ENCODE results near the gene VPS37C.
"Not testable (repeated sequence)": the region's sequence is repeated elsewhere in the genome, so short reads cannot be mapped to it uniquely, and the experiment has no call there.

Gene VPS37C

DNA sequence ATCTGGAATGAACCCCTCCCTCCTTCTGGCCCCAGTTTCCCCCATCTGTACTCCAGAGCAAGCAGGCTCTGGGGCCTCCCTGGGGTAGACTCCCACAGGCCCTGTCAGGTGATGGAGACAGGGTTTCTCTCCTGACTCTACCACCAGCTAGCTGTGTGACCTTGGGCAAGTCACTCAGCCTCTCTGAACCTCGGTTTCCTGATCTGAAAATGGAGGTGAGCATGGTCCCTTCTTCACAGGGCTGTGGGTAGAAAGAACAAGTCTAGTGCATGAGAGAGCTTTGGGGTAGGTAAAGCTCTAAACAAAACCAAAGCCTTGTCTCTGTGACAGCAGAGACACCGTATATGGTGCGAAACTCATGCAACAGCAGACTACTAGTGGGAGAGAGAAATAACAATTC, 53.3 kb downstream of the VPS37C start:
- Mint-ChIP-seq H3K4me1 (peaks cover 11% of the 10 kb centered on the region), H3K9me3 (no peaks in the 10 kb centered on the region), H3K4me3 (no peak overlapping the region), H3K36me3 (peaks cover 2% of the 10 kb centered on the region), H3K27ac (no peak overlapping the region), H3K27me3 (no peaks in the 10 kb centered on the region)
- DNase-seq (ENCODE audit: low spot score in 2 of 2) (no peak), ATAC-seq (ENCODE audit: low read depth) (no peak)

DNA sequence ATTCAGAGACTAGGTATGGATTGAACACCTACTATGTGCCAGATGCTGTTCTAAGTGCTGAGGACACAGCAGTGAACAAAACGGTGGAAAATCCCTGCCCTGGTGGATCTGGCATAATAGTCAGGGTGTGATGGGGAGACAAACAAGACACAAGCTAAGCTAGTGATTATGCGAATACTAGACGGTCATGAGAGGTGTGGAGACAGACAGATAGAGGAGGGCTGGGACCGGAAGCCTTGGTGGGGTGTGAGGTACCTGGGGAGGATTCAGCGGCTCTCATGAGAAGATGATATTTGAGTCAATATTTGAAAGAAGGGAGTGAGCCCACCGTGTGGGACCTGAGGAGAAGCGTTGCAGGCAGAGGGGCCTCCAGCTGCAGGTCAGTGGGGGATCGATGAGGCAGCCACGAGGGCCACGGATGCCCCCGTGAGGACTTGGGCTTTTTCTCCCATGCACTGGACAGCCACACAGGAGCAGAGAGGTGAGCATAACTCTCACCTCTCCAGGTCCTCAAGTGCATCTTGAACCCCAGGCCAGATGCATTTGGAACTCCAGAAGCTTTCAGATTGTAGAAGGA, 54.2 kb downstream of the VPS37C start:
- ATAC-seq (ENCODE audit: low read depth), result no peak
- no peaks in the 10 kb centered on the region for H3K27me3 Mint-ChIP-seq
- no peak for DNase-seq (ENCODE audit: low spot score in 2 of 2)
- H3K4me1 Mint-ChIP-seq, result peaks cover 10% of the 10 kb centered on the region
- no peak overlapping the region for H3K4me3 Mint-ChIP-seq
- no peaks in the 10 kb centered on the region for H3K9me3 Mint-ChIP-seq
- H3K27ac Mint-ChIP-seq, result no peak overlapping the region
- peaks cover 2% of the 10 kb centered on the region for H3K36me3 Mint-ChIP-seq

DNA sequence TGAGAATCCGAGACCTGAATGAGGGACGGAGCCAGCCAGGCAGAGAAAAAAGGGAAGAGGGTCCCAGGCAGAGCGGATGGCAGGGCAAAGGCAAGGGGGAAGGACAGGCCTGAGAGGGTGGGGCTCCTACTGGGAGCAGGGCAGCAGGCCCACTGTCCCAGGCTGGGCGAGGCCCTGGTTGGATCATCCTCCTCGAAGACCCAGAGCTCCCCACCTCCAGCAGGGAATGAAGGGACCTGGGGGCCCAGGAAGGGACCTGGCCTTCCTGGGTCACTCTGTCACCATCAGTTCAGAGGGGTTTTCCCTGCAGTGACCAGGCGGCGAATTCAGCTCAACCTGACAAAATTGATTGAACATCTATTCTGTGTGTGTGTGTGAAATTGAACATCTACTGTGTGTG, 54.9 kb downstream of the VPS37C start:
- peaks cover 7% of the 10 kb centered on the region for H3K4me1 Mint-ChIP-seq
- ATAC-seq (ENCODE audit: low read depth) (no peak), DNase-seq (ENCODE audit: low spot score in 2 of 2) (no peak)
- no peaks in the 10 kb centered on the region for H3K9me3 Mint-ChIP-seq
- H3K4me3 Mint-ChIP-seq, result no peak overlapping the region
- peaks cover 2% of the 10 kb centered on the region for H3K36me3 Mint-ChIP-seq
- no peaks in the 10 kb centered on the region for H3K27me3 Mint-ChIP-seq
- no peak overlapping the region for H3K27ac Mint-ChIP-seq

- no peak for DNase-seq (ENCODE audit: low spot score in 2 of 2)
- H3K4me1 Mint-ChIP-seq, result peaks cover 7% of the 10 kb centered on the region
- no peak for ATAC-seq (ENCODE audit: low read depth)
- no peak overlapping the region for H3K27ac Mint-ChIP-seq
- peaks cover 2% of the 10 kb centered on the region for H3K36me3 Mint-ChIP-seq
- no peaks in the 10 kb centered on the region for H3K9me3 Mint-ChIP-seq
- no peaks in the 10 kb centered on the region for H3K27me3 Mint-ChIP-seq
- no peak overlapping the region for H3K4me3 Mint-ChIP-seq
Observed at GRCh38 chr11:61104963-61105362, 56.3 kb downstream of the VPS37C start.

DNA sequence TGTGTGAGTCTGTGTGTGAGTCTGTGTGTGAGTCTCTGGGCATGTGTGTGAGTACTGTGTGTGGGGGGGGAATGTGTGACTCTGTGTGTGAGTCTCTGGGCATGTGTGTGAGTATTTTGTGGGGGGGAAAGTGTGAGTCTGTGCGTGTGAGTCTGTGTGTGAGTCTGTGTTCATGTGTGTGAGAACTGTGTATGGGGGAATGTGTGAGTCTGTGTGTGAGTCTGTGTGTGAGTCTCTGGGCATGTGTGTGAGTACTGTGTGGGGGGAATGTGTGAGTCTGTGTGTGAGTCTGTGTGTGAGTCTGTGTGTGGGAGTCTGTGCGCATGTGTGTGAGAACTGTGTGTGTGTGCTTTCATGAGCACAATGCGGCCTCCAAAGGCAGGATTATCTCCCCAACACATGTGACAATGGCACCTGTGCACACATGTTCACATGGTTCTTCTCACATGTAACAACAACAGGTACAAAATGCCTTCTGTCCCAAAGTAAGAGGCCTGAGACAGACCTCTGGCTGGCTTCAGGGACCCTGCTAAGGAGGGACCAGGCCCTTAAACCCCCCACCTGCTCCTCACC, 57.3 kb downstream of the VPS37C start:
- no peak overlapping the region for H3K27ac Mint-ChIP-seq
- DNase-seq (ENCODE audit: low spot score in 2 of 2), result no peak

GRCh38 chr11:61102667-61103571, 58.3 kb downstream of the VPS37C start:
- no peak for DNase-seq (ENCODE audit: low spot score in 2 of 2)
- peaks cover 7% of the 10 kb centered on the region for H3K4me1 Mint-ChIP-seq
- H3K9me3 Mint-ChIP-seq, result no peaks in the 10 kb centered on the region
- H3K27me3 Mint-ChIP-seq, result no peaks in the 10 kb centered on the region
- no peak overlapping the region for H3K27ac Mint-ChIP-seq
- peaks cover 2% of the 10 kb centered on the region for H3K36me3 Mint-ChIP-seq
- ATAC-seq (ENCODE audit: low read depth), result no peak
- peak overlapping the region; percentile 16 for H3K4me3 Mint-ChIP-seq

More for the DNA sequence above, 57.3 kb downstream of the VPS37C start:
- Mint-ChIP-seq H3K27me3 (no peaks in the 10 kb centered on the region), H3K4me3 (no peak overlapping the region), H3K4me1 (peaks cover 7% of the 10 kb centered on the region), H3K36me3 (peaks cover 2% of the 10 kb centered on the region), H3K9me3 (no peaks in the 10 kb centered on the region)
- no peak for ATAC-seq (ENCODE audit: low read depth)

DNA sequence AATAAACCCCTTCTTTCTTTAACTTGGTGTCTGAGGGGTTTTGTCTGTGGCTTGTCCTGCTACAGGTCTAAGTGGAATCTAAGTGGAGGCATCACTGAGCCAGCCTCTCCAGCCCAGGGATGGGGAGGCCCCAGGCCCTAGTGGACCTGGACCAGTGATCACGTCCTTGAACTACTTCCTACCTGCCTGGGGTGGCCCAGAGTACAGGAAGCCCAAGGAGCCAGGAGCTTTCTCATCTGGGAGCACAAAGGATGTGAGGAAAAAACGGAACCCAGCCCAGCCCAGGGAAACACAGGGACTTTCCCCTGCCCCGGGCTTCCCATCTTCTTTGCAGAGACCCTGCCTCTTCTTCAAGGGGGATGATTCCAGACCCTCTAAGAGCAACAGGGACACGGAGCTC, 62.4 kb downstream of the VPS37C start:
- Mint-ChIP-seq H3K4me3 (no peak overlapping the region), H3K36me3 (peaks cover 4% of the 10 kb centered on the region), H3K9me3 (no peaks in the 10 kb centered on the region), H3K4me1 (peaks cover 28% of the 10 kb centered on the region), H3K27ac (no peak overlapping the region), H3K27me3 (no peaks in the 10 kb centered on the region)
- DNase-seq (ENCODE audit: low spot score in 2 of 2) (no peak), ATAC-seq (ENCODE audit: low read depth) (no peak)

DNA sequence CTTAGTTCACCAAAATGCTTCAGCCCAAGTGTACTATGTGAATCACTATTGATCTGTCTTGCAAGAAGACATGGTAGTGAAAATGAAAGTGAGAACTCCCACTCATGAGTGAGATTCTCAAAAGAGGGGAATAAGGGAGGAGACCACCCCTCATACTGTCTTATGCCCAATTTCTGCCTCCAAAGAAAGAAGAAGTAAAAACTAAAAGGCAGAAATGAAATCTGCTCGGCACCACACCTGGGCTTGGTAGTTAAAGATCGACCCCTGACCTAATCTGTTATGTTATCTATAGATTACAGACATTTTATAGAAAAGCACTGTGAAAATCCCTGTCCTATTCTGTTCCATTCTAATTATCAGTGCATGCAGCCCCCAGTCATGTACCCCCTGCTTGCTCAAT, 63.0 kb downstream of the VPS37C start:
- not testable (repeated sequence) for H3K36me3 Mint-ChIP-seq; H3K9me3 Mint-ChIP-seq; H3K4me3 Mint-ChIP-seq; H3K27me3 Mint-ChIP-seq; DNase-seq (ENCODE audit: low spot score in 2 of 2); H3K27ac Mint-ChIP-seq
- peaks cover 29% of the 10 kb centered on the region for H3K4me1 Mint-ChIP-seq
- ATAC-seq (ENCODE audit: low read depth), result peak; percentile 58

- Mint-ChIP-seq H3K27ac (peak overlapping the region; percentile 52), H3K36me3 (peaks cover 2% of the 10 kb centered on the region), H3K27me3 (no peaks in the 10 kb centered on the region), H3K4me1 (peaks cover 48% of the 10 kb centered on the region), H3K4me3 (peak overlapping the region; percentile 10), H3K9me3 (no peaks in the 10 kb centered on the region)
- DNase-seq (ENCODE audit: low spot score in 2 of 2), result no peak
- peak; percentile 53 for ATAC-seq (ENCODE audit: low read depth)
Observed at GRCh38 chr11:61095021-61095420, 66.2 kb downstream of the VPS37C start.

GRCh38 chr11:61094167-61094566, 67.1 kb downstream of the VPS37C start:
- Mint-ChIP-seq H3K27ac (peak overlapping the region; percentile 52), H3K4me1 (peaks cover 48% of the 10 kb centered on the region), H3K4me3 (peak overlapping the region; percentile 10)
- H3K9me3 Mint-ChIP-seq; H3K36me3 Mint-ChIP-seq; DNase-seq (ENCODE audit: low spot score in 2 of 2); H3K27me3 Mint-ChIP-seq; ATAC-seq (ENCODE audit: low read depth): not testable (repeated sequence)

DNA sequence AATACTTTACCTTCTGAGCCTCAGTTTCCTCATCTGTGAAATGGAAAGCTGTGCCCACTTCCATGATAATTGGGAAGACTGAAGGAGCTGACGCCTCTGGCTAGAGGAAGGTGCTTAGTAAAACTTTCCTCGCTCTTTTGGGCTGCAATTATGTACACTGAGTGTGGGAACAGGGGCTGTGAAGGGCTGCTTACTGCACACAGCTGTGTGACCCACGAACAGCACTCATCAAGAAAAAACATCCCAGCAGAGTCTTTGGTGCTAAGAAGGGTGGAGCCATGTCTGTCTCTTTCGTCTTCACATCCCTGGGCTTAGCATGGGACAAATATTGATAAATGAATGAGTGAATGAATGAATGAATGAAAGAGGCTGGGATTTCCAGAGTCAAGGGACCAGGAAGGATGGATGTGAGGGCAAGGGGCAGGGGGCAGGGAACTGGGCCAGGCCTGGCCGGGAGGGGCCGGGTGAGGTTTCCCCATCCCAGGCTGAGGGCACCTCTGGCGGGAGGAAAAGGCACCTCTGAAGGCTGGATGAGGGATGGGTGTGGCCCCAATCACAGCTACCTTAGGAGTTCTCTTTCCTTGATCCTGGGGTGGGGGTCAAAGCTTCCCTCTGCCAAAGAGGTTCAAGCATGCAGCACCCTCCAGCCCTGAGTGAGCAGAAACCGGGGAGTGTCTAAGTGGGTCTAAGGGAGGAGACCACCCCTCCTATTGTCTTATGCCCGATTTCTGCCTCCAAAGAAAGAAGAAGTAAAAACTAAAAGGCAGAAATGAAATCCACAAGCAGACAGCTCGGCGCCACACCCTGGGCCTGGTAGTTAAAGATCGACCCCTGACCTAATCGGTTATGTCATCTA, 68.1 kb downstream of the VPS37C start:
- no peaks in the 10 kb centered on the region for H3K9me3 Mint-ChIP-seq
- H3K27ac Mint-ChIP-seq, result peak overlapping the region; percentile 52
- ATAC-seq (ENCODE audit: low read depth), result no peak
- DNase-seq (ENCODE audit: low spot score in 2 of 2), result no peak
- peaks cover 48% of the 10 kb centered on the region for H3K4me1 Mint-ChIP-seq
- H3K36me3 Mint-ChIP-seq, result peaks cover 2% of the 10 kb centered on the region
- no peaks in the 10 kb centered on the region for H3K27me3 Mint-ChIP-seq
- H3K4me3 Mint-ChIP-seq, result no peak overlapping the region

- ATAC-seq (ENCODE audit: low read depth) (peak; percentile 73), DNase-seq (ENCODE audit: low spot score in 2 of 2) (no peak)
- H3K4me1 Mint-ChIP-seq, result peaks cover 48% of the 10 kb centered on the region
- no peaks in the 10 kb centered on the region for H3K9me3 Mint-ChIP-seq
- peak overlapping the region; percentile 17 for H3K4me3 Mint-ChIP-seq
- H3K27me3 Mint-ChIP-seq, result no peaks in the 10 kb centered on the region
- peaks cover 2% of the 10 kb centered on the region for H3K36me3 Mint-ChIP-seq
- peak overlapping the region; percentile 52 for H3K27ac Mint-ChIP-seq
Observed at GRCh38 chr11:61092280-61092766, 68.9 kb downstream of the VPS37C start.

DNA sequence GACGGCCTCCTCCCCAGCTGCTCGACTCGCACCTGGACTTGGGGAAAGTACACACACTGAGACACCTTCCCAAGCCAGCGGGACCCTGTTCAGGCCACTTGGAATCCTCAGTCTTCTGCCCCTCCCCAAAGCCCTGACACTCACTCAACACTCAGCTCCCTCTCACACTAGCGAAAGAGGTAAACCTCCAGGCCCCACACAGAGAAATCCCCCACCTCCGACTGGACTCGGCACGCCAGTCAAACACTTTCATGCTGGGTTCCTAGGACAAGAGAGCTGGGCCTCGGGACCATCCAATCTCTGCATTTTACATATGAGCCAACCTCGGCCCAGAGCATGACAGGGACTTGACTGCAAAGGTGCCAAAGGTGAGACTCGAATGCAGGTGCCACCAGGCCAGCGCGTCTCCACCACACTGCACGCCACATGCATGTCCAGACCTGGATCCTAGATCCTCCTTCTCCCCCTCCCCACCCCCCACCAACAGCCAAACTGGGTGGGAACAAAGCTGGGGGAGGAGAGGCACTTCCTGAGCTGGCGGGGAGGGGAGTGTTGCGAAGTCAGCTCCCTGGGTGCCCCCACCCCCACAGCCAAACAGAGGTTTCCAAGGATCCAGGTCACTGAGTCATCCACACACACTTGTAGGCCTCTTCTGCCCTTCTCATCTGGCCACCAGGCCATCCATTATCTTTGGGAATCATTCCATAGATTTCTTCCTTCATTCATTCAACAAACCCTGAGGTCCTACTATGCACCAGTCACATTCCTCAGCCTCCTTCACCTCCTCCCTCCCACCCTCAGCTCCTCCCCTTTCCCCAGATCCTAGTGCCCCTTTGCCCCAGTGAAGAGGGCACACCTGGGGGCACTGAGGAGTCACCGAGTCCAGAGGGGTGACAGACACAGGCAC, 69.6 kb downstream of the VPS37C start:
- H3K9me3 Mint-ChIP-seq, result no peaks in the 10 kb centered on the region
- H3K4me3 Mint-ChIP-seq, result peak overlapping the region; percentile 17
- H3K36me3 Mint-ChIP-seq, result peaks cover 2% of the 10 kb centered on the region
- DNase-seq (ENCODE audit: low spot score in 2 of 2), result no peak
- no peaks in the 10 kb centered on the region for H3K27me3 Mint-ChIP-seq
- peaks cover 48% of the 10 kb centered on the region for H3K4me1 Mint-ChIP-seq
- no peak for ATAC-seq (ENCODE audit: low read depth)
- H3K27ac Mint-ChIP-seq, result peak overlapping the region; percentile 52
